ENCODE data around the gene ATP1A3. TPM values are rescaled to one million over a fixed set of nuclear protein-coding genes. Genes with fewer than 3 reads are reported as not detected.
A peak's percentile ranks its signal among the peaks of the same experiment; 100 is the strongest.

Gene ATP1A3
- total and polyA plus RNA-seq, 4 donors = 0.09 to 0.40 (median 0.13) TPM

GRCh38 chr19:41999878-42000208 is 5.8 kb upstream of the ATP1A3 start:
- Histone ChIP-seq H3K9me3 (ENCODE audit: control insufficient read depth in 4 of 4, insufficient read depth in 3 of 4, low read length in 3 of 4) (peaks cover 0 to 5% (median 0%) of the 10 kb centered on the region in 4 donors), H3K27me3 (ENCODE audit: control insufficient read depth in 3 of 3, insufficient read depth in 3 of 3, low read length in 2 of 3) (peaks cover 8 to 57% (median 40%) of the 10 kb centered on the region in 3 donors), H3K27ac (ENCODE audit: low read depth in 1 of 2, low read length in 1 of 2) (no peak overlapping the region), H3K36me3 (ENCODE audit: control insufficient read depth in 4 of 4, insufficient read depth in 4 of 4, low read length in 4 of 4) (no peaks in the 10 kb centered on the region), H3K4me3 (no peak overlapping the region), H3K4me1 (ENCODE audit: control insufficient read depth in 5 of 5, insufficient read depth in 5 of 5, low read length in 5 of 5) (no peaks in the 10 kb centered on the region), H3K9ac (ENCODE audit: insufficient read depth in 1 of 2, low read length in 2 of 2) (no peak overlapping the region)
- ATAC-seq (ENCODE audit: insufficient read depth, low FRiP score) (no peak), DNase-seq (no peak)
- no peak for TF ChIP-seq CTCF (IDR thresholded peaks at IDR 0.05; ENCODE audit: control extremely low read depth, extremely low read depth)
- WGBS, 2 donors = 80 to 93% methylated on average over 7 of the region's 7 CpGs

GRCh38 chr19:41999071-41999877 is 5.2 kb upstream of the ATP1A3 start:
- H3K36me3 ChIP-seq (ENCODE audit: control insufficient read depth in 4 of 4, insufficient read depth in 4 of 4, low read length in 4 of 4) = no peaks in the 10 kb centered on the region
- no peak for TF ChIP-seq CTCF (IDR thresholded peaks at IDR 0.05; ENCODE audit: control extremely low read depth, extremely low read depth)
- no peak overlapping the region for H3K27ac ChIP-seq (ENCODE audit: low read depth in 1 of 2, low read length in 1 of 2)
- no peak overlapping the region for H3K9ac ChIP-seq (ENCODE audit: insufficient read depth in 1 of 2, low read length in 2 of 2)
- no peak overlapping the region for H3K4me3 ChIP-seq
- WGBS, 2 donors = 11 to 17% methylated on average over 34 to 54 of the region's 55 CpGs
- peaks cover 0 to 7% (median 0%) of the 10 kb centered on the region in 4 donors for H3K9me3 ChIP-seq (ENCODE audit: control insufficient read depth in 4 of 4, insufficient read depth in 3 of 4, low read length in 3 of 4)
- no peaks in the 10 kb centered on the region for H3K4me1 ChIP-seq (ENCODE audit: control insufficient read depth in 5 of 5, insufficient read depth in 5 of 5, low read length in 5 of 5)
- ATAC-seq (ENCODE audit: insufficient read depth, low FRiP score) (no peak), DNase-seq (no peak)
- H3K27me3 ChIP-seq (ENCODE audit: control insufficient read depth in 3 of 3, insufficient read depth in 3 of 3, low read length in 2 of 3) = peaks cover 8 to 60% (median 44%) of the 10 kb centered on the region in 3 donors

DNA sequence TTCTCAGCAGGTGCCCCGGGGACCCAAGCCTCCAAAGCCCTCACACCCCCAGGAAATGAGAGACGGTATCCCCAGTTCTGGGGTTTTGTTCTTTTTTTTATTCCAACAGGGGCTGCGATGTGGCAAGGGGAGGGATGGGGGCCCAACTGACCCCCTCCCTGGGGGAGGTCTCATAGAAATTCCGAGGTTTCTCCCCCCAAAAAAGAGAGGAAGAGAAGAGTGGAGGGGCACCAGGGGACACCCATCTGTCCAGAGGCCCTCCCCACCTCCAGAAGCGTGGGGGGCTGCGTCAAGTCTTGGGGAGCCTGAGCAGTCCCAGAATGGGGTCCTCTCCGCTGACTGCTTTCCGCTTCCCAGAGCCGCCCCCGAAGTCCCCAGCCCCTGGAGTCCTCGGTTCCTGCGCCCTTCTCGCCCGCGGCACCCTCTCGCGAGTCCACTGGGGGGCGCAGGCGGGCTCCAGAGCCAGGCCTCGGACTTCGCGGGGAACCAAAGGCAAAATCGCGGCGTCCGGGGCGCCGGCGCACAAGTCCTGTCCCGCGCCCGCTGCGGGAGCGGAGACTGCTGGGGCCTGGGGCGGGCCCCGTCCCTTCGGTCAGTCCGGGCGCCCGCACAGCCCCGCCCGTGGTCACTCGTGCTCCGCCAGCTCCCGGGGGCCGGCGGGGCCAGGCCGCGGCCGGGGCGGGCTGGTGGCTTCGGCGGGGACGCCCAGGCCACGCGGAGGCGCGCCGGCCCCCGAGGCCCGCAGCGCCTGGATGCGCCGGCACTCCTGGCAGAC is 4.4 kb upstream of the ATP1A3 start:
- H3K9ac ChIP-seq (ENCODE audit: insufficient read depth in 1 of 2, low read length in 2 of 2) = no peak overlapping the region
- WGBS, 2 donors = 4 to 5% methylated on average over 22 to 64 of the region's 64 CpGs
- TF ChIP-seq CTCF (IDR thresholded peaks at IDR 0.05; ENCODE audit: control extremely low read depth, extremely low read depth) = no peak
- DNase-seq (peak; percentile 28 to 45 (median 34)), ATAC-seq (ENCODE audit: insufficient read depth, low FRiP score) (no peak)
- H3K4me1 ChIP-seq (ENCODE audit: control insufficient read depth in 5 of 5, insufficient read depth in 5 of 5, low read length in 5 of 5) = peaks cover 0 to 5% (median 0%) of the 10 kb centered on the region in 5 donors
- H3K27ac ChIP-seq (ENCODE audit: low read depth in 1 of 2, low read length in 1 of 2) = no peak overlapping the region
- H3K4me3 ChIP-seq = no peak overlapping the region
- H3K9me3 ChIP-seq (ENCODE audit: control insufficient read depth in 4 of 4, insufficient read depth in 3 of 4, low read length in 3 of 4) = peaks cover 0 to 7% (median 0%) of the 10 kb centered on the region in 4 donors
- H3K36me3 ChIP-seq (ENCODE audit: control insufficient read depth in 4 of 4, insufficient read depth in 4 of 4, low read length in 4 of 4) = no peaks in the 10 kb centered on the region
- peaks cover 8 to 60% (median 45%) of the 10 kb centered on the region in 3 donors for H3K27me3 ChIP-seq (ENCODE audit: control insufficient read depth in 3 of 3, insufficient read depth in 3 of 3, low read length in 2 of 3)

All from lung (tissue), 12 donors.